Measurements from ENCODE around the gene ITIH3.
"Not testable (repeated sequence)": the region's sequence is repeated elsewhere in the genome, so short reads cannot be mapped to it uniquely, and the experiment has no call there.

ITIH3 gene, protein sequence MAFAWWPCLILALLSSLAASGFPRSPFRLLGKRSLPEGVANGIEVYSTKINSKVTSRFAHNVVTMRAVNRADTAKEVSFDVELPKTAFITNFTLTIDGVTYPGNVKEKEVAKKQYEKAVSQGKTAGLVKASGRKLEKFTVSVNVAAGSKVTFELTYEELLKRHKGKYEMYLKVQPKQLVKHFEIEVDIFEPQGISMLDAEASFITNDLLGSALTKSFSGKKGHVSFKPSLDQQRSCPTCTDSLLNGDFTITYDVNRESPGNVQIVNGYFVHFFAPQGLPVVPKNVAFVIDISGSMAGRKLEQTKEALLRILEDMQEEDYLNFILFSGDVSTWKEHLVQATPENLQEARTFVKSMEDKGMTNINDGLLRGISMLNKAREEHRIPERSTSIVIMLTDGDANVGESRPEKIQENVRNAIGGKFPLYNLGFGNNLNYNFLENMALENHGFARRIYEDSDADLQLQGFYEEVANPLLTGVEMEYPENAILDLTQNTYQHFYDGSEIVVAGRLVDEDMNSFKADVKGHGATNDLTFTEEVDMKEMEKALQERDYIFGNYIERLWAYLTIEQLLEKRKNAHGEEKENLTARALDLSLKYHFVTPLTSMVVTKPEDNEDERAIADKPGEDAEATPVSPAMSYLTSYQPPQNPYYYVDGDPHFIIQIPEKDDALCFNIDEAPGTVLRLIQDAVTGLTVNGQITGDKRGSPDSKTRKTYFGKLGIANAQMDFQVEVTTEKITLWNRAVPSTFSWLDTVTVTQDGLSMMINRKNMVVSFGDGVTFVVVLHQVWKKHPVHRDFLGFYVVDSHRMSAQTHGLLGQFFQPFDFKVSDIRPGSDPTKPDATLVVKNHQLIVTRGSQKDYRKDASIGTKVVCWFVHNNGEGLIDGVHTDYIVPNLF

DNA sequence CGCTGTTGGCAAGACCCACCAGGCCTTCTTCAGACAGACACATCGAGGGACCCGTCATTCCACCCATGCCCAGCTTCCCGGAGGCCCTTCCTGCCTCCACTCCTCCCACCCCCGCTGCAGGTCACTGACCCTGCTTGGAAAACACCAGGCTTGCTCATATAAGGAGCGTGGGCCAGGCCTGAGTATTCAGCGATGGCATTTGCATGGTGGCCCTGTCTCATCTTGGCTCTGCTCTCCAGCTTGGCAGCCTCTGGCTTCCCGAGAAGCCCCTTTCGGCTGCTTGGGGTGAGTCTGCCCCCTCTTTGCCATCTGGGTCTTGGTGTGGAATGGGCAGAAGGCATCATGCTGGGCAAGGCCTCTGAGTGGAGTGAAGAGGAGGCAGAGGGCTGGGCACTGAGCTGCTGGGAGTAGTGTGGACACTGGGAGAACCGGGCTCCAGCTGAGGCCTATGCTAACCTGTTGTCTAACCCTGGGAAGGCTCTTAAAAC, at the start of gene ITIH3:
ITIH3 (plus strand) TSS at position 185 of the 488 bp plus-strand sequence; CDS start at position 193, 8 bp downstream.
- DNase-seq (ENCODE audit: extremely low read depth in 1 of 2, low read depth in 1 of 2), result no peak

DNA sequence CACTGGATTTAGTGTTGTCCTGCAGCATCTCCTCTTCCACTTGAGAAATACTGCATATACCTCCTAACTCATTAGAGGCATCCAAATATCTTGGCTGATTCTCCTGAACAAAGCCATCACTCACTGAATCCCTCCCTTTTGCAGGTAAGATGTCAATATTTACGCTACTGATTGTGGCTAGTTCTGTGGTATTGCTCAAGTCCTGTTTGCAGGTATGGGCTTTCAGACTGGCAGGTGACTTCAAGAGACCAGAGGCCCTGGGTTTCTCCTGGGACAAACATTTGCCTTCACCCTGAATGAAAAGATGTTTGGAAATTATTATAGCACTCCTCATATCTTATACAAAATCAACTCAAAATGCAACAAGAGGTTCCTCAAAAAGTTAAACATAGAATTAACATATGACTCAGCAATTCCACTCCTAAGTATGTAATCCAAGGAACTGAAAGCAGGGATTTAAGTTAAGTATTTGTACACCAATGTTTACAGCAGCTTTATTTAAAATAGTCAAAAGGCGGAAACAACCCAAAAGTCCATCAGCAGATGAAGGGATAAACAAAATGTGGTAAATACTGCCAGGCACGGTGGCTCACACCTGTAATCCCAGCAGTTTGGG, 42.4 kb upstream of the ITIH3 start:
- no peak for DNase-seq (ENCODE audit: extremely low read depth in 1 of 2, low read depth in 1 of 2)

DNA sequence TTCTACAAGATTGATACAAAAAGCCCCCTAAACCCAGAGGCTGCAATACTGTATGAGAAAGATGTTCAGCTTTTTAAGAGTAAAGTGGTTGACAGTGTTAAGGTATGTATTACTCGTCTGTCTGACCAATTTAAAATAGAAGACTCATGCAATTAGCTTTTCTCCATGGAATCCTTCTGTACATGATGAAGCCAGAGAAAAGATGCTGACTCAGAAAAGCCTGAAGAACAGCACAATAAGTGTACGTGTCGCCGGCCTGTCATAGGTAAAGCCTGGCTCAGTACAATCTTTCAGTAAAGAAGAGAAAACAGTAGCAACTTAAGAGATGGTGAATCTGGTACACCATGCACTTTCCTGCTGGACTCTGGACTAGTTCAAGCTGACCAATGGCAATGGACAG, 40.2 kb upstream of the ITIH3 start:
- no peak for DNase-seq (ENCODE audit: extremely low read depth in 1 of 2, low read depth in 1 of 2)

DNA sequence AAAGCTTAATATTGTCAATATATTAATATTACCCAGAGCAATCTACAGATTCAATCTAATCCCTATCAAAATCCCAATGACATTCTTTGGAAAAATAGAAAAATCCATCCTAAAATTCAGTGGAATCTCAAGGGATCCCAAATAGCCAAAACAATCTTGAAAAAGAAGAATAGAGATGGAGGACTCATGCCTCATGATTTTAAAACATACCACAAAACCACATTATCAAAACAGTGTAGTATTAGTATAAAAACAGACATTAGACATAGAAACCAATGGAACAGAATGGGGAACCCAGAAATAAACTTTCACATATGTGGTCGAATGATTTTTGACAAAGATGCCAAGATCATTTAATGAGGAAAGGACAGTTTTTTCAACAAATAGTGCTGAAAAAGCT, 38.5 kb upstream of the ITIH3 start:
- DNase-seq (ENCODE audit: extremely low read depth in 1 of 2, low read depth in 1 of 2), result no peak

DNA sequence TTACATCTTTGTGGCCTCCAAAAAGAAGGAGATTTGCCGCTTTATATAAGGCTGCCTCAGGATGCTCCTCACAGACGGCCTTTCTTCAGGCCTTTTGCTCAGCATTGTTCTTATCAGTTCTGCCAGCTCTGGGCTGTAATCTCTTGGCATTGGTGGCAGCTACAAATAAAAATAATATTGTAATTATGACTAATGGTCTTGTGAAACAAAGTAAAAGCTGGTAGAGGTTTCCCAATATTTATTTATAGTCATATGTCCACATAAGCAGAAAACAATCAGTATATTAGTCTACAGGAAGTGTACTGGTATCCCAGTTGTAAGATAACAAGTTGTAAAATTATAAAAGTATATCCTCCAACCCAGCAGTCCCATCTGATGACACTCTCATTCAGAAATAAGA, 31.1 kb upstream of the ITIH3 start:
- DNase-seq (ENCODE audit: extremely low read depth in 1 of 2, low read depth in 1 of 2), result no peak

DNA sequence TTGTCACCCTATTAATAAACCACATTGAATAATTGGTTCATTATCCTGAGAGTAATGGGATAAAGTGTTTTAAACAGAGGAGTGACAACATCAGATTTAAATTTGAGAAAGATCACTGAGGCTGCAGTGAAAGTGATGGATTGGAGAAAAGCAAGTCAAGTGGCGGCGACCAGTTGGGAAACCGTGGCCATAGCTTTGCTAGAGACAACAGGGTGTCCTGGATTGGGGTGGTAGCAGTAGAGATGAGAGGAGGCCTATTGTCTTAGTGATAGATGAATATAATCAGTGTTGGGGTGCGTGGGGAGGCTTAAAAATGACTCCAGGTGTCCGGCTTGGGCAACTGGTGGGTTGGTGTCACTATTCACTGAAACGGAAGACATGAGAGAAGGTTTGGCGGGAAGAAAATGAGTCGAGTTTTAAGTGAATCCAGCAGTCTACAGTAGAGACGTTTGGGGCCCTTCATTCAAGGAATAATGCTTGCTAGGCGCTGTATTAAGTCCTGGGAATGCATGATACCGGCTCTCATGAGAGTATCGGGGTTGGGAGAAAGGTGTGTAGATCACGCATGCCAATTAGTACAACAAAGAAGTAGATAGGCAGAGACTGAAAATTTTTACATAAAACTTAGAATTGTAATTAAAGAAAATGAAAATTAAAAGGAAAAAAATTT, 24.7 kb upstream of the ITIH3 start:
- no peak for DNase-seq (ENCODE audit: extremely low read depth in 1 of 2, low read depth in 1 of 2)

DNA sequence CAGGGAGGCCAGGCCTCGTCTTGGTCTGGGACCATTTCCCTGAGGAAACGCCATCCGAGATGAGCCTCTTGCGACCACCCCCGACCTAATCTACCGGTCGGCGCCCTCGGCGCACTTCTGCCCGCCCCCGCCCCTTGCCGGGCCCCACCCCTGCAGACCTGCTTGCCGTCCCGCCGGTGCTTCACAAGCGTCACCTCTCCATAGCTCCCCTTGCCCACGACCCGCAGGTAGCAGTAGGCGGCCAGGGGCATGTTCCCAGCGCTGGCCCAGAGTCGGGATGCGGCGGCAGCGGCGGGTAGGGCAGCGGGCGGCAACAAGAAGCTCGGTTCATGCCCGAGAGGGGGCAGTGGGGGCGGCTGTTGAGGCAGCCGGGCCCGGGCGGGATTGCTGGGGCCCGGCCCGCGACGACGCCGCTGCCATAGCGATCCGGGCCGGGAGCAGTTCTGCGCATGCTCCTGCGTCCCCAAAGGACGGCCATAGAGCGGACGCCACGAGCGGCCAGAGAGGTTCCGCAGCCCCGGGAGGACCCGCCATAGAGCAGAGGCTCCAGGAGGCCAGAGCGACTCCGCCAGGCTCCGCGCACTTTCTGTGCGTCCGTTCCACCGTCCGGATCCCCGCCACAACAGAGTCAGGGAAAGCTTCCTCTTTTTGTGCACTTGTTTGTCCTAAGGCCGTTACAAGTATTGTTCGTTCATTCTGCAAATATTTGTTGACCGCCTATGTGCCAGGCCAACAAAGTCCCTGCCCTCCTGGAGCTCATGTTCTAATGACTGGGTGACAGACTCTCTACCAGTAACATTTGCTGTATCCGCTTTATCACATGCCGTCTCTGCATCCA, 23.9 kb upstream of the ITIH3 start, which contains the start of gene NEK4:
NEK4 (minus strand) TSS at position 445 of the 838 bp plus-strand sequence; CDS start at position 251, 194 bp downstream.
- peak; percentile 81 to 87 for DNase-seq (ENCODE audit: extremely low read depth in 1 of 2, low read depth in 1 of 2)

DNA sequence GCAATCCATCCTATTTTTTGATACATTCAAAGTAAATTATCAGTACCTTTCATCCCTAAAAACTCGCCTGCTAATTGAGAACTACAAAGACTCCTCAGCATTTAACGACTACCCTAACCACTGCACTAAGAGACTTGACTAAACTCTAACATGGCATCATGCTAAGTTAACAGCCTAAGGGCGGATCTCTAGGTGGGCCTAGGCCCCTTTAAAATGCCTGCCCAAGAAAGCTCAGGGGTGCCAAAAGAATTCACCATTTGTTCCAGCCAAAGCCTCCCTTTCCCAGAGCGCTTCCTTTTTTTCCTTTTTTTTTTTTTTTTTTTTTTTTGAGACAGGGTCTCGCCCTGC, 23.3 kb upstream of the ITIH3 start:
- no peak for DNase-seq (ENCODE audit: extremely low read depth in 1 of 2, low read depth in 1 of 2)

DNA sequence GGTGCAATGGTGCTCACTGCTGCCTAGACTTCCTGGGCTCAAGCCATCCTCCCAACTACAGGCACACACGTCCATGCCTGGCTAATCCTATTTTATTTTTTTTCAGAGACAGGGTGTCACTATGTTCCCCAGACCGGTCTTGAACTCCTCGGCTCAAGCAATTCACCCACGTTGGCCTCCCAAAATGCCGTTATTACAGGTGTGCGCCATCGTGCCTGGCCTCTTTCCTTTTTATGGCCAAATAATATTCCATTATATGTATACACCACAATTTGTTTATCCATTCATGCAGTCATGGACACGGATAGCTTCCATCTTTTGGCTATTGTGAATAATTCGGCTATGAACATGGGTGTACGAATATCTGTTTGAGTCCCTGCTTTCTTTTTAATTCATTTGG, 22.9 kb upstream of the ITIH3 start:
- DNase-seq (ENCODE audit: extremely low read depth in 1 of 2, low read depth in 1 of 2), result no peak

DNA sequence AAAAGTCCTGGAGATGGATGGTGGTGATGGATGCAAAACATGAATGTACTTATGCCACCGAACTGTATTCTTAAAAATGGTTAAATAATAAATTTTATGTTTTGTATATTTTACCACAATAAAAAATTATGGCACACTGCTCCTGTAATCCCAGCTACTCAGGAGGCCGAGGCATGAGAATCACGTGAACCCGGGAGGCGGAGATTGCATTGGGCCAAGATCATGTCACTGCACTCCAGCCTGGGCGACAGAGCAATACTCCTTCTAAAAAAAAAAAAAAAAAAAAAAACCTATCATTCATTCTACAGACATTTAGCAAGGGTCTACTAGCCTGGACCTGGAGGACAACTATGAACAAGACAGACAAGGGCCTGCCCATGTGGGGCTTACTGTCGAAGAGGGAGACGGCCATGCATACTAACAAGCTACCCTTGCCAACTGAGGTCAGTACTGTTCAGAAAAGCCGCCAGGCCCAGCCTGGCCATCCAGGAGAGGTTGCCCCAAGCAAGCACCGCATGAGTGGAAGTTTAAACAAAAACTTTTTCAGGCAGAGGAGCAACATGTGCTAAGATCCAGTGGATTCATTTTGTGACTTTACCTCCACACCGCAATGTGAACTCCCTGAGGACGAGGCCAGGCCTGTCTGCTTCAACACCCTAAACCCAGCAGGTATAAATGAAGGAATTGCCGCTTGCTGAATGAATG, 21.1 kb upstream of the ITIH3 start:
- DNase-seq (ENCODE audit: extremely low read depth in 1 of 2, low read depth in 1 of 2), result no peak

DNA sequence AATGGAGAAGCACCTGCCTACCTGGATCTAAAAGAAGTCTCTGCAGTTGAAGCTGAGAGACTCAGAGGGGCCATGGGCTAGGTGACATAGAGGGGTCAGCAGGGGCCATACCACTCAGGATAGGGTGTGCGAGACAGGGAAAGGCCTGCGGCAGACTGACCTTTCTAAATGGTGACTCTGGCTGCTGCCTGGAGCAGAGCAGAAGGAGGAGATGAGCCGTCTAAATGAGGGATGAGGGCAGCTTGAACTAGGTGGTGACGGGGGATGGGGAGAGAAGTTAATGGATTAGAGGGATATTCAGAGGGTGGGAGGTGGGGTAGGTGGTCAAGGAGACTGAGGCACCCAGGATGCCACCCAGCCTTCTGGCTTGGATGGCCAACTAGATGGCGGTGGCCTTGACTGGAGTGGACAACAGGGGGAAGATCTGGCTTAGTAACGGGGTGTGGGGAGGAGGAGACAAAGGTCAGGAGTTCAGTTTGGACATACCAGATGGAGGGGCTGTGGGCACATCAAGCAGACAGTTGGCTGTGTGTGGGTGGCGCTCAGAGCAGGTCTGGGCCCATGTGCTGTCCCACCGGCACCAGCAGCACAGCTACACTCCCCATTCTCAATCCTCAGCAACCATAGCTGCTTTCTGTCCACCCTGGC, 20.4 kb upstream of the ITIH3 start:
- no peak for DNase-seq (ENCODE audit: extremely low read depth in 1 of 2, low read depth in 1 of 2)

DNA sequence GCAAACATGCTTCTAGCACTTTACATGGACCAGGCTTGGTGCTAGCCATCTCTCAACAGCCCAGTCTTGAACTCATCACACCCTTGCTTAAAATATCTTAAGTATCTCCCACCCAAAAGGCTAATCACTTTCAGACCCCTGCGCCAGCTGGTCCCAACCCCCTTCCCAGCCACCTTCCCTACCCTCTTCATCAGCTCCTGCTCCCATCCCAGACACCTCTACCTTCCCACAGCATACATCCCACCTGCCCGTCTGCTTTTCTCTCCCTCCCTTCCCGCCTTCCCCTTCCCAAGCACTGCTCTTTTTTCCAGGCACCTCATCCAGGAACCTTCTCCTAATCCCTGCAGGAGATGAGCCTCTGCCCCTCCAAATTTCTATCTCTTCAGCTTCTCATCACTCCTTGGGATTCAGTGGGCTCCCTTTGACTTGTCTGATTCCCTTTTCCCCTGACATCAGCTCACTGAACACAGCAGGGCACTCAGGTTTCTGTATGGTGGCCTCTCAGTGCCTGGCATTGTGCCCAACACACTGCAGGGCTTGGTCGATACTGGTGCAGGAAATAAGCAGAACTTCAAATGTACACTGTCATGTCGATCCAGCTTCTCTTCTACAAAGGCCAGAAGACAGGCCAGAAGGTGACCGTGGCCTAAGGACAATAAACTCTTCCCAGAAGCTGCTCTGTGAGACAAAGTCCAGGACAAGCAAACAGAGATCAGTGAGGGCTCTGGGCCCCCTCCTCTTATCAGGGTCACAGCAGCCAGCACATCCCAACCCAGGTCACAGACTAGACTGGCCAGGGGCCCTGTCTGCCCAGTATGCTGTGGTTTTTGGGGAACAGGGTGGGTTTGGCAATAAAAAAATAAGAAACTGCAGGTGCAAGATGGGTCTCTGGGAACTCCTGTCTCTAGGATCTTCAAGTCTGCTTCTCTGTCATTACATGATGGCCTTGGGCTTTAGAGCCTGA, 19.4 kb upstream of the ITIH3 start:
- DNase-seq (ENCODE audit: extremely low read depth in 1 of 2, low read depth in 1 of 2), result no peak

DNA sequence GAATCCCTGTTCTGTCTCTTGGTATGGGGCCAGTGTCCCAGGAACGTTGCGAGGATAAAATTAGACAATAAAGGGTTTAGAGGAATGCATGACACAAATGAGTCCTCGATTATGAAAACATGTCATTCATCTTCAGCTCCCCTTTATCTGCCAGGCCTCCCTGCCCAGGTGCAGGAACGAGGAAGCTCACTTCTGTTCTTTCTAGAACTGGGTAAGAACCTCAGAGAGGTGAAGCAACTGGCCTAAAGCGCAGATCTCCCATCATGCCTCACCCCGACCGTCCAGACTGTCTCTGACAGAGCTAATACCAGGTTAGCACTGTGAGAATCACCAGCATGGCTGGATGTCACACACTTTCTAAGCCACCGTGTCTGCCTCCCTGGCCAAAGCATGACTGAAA, 18.7 kb upstream of the ITIH3 start:
- no peak for DNase-seq (ENCODE audit: extremely low read depth in 1 of 2, low read depth in 1 of 2)

DNA sequence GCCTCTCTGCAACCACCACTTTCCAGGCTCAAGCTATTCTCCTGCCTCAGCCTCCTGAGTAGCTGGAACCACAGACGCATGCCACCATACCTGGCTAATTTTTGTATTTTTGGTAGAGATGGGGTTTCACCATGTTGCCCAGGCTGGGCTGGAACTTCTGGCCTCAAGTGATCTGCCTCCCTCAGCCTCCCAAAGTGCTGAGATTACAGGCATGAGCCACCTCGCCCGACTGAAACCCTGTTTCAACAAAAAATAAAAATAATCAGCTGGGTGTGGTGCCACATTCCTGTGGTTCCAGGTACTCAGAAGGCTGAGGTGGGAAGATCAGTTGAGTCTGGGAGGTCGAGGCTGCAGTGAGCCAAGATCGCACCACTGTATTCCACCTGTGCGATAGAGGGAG, 18.1 kb upstream of the ITIH3 start:
- DNase-seq (ENCODE audit: extremely low read depth in 1 of 2, low read depth in 1 of 2), result not testable (repeated sequence)

DNA sequence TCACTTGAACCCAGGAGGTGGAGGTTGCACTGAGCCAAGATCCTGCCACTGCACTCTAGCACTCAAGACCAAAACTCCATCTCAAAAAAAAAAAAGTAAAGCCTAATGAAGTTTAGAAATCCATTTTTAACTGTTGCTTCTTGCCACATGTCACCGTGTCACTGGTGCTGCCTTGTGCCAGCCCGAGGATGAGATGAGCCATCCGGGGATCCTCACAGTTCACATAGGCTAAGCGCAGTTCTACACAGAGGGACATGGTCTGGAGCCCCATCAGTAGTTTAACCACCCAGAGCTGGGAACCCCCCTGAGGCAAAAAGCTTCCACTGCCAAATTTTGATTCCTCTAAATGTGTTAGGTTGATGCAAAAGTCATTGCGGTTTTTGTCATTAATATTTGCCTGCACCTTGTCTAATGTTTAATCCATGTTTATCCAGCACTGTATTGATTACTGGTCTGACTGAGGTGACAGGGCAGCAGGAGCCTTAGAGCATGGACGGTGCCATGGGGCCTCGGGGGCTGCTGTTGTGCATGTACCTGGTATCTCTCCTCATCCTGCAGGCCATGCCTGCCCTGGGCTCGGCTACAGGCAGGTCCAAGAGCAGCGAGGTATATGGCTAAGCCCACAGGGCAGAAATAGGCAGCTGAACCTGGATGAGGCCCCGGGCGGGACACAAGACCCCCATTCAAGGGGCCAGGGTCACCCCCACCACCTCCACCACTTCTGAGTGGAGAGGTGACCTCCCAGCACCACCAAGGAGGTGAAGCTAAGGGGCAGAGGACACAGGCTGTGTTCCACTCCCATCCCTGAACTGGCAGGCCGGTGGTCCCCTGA, 17.3 kb upstream of the ITIH3 start, which contains the start of gene ITIH1:
ITIH1 (plus strand) TSS at position 473 of the 832 bp plus-strand sequence; CDS start at position 490, 17 bp downstream.
- DNase-seq (ENCODE audit: extremely low read depth in 1 of 2, low read depth in 1 of 2), result no peak

DNA sequence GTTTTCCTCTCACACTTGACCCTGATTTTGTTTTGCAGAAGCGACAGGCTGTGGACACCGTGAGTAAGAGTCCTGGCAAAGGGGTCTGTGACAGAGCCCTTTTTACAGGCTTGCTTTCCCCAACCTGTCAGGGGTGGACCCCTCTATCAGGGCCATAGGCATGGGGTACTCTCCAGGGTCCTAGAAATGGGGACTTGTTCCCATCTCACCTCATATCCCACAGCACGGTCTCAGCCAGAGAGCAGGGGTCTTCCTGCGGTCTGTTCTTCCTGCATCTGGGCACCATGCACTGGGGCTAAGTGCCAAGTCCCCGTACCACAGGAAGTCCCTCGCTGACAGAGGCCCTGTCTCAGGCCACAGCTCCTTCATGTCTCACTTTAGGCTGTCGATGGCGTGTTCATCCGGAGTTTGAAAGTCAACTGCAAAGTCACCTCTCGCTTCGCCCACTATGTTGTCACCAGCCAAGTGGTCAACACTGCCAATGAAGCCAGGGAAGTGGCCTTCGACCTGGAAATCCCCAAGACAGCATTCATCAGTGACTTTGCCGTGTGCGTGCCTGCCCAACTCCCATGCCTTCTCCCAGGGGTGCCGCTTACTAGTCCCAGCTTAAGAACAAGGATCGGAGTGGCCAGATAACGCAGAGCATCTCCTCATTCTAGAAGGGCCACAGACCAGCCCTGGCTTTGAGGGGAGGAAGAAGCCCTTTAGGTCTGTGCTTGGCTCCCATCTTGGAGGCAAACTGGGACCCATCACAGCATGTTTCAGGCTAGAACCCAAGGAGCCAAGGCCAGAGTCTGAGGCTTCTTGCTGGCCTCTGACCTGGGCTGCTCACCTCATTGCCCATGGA, 16.4 kb upstream of the ITIH3 start:
- no peak for DNase-seq (ENCODE audit: extremely low read depth in 1 of 2, low read depth in 1 of 2)

All from stimulated activated CD8-positive, alpha-beta memory T cell treated with anti-CD3 and anti-CD28 coated beads, Interleukin-7, amount 100 ng/mL, for 48 hours (primary cell).